Neuronal stem cell (in vitro differentiated cells): ENCODE results near the gene ACAP2.
A peak's percentile ranks its signal among the peaks of the same experiment; 100 is the strongest.

Experiments used
- DNase-seq: peaks from one replicate; pipeline ENCODE4 v3.0.0-alpha.2; 2013; ENCODE audit warnings: low spot score
- H2AFZ ChIP-seq: one replicate; pipeline ENCODE4 v1.6.1; 2013; ENCODE audit warnings: mild to moderate bottlenecking, low read length, inconsistent platforms
- H2AK5ac ChIP-seq: 2 replicates; pipeline ENCODE4 v1.6.1; 2013; ENCODE audit warnings: low read depth, mild to moderate bottlenecking, inconsistent platforms, low read length, moderate library complexity, mixed read lengths
- H2BK120ac ChIP-seq: 2 replicates; pipeline ENCODE4 v1.6.1; 2013; ENCODE audit warnings: low read depth, mild to moderate bottlenecking, inconsistent platforms, low read length, moderate library complexity, mixed read lengths
- H2BK12ac ChIP-seq: one replicate; pipeline ENCODE4 v1.6.1; 2013; ENCODE audit warnings: low read length, inconsistent platforms
- H2BK15ac ChIP-seq: 2 replicates; pipeline ENCODE4 v1.6.1; 2013; ENCODE audit warnings: mild to moderate bottlenecking, low read length, inconsistent platforms, mixed read lengths
- H2BK5ac ChIP-seq: one replicate; pipeline ENCODE4 v1.6.1; 2013; ENCODE audit warnings: inconsistent platforms, mild to moderate bottlenecking, low read length, moderate library complexity
- H3K14ac ChIP-seq: one replicate; pipeline ENCODE4 v1.6.1; 2013; ENCODE audit warnings: low read length, inconsistent platforms
- H3K18ac ChIP-seq: 2 replicates; pipeline ENCODE4 v1.6.1; 2013; ENCODE audit warnings: low read length, inconsistent platforms
- H3K23ac ChIP-seq: 2 replicates; pipeline ENCODE4 v1.6.1; 2013; ENCODE audit warnings: low read depth, mild to moderate bottlenecking, mixed read lengths, low read length, inconsistent platforms; ENCODE audit not compliant: poor library complexity
- H3K27ac ChIP-seq: replicated peaks from 3 replicates; pipeline ENCODE4 v1.5.1; 2013; ENCODE audit warnings: low read length, inconsistent platforms
- H3K27me3 ChIP-seq, 3 experiments: 2 replicates each; pipeline ENCODE4 v1.6.1; 2013; ENCODE audit warnings: low read length in 3 of 3, mild to moderate bottlenecking in 2 of 3, inconsistent platforms in 1 of 3, low read depth in 1 of 3, mixed read lengths in 1 of 3, moderate library complexity in 1 of 3; ENCODE audit not compliant: control insufficient read depth in 3 of 3, insufficient read depth in 3 of 3
- H3K36me3 ChIP-seq, 2 donors: replicated peaks in 1 of 2; 2 replicates each; pipeline ENCODE4 v1.6.1; 2013; ENCODE audit warnings: low read length in 2 of 2; ENCODE audit not compliant: control insufficient read depth in 2 of 2, insufficient read depth in 2 of 2
- H3K4ac ChIP-seq: 2 replicates; pipeline ENCODE4 v1.6.1; 2013; ENCODE audit warnings: inconsistent platforms, mild to moderate bottlenecking, low read length, moderate library complexity
- H3K4me1 ChIP-seq, 2 donors: 1 replicate in 1 of 2; 2 replicates in 1 of 2; pipeline ENCODE4 v1.6.1; 2013; ENCODE audit warnings: low read length in 2 of 2, low read depth in 1 of 2; ENCODE audit not compliant: control insufficient read depth in 2 of 2, insufficient read depth in 1 of 2
- H3K4me2 ChIP-seq: one replicate; pipeline ENCODE4 v1.6.1; 2013; ENCODE audit warnings: mild to moderate bottlenecking, low read length, inconsistent platforms; ENCODE audit not compliant: insufficient read depth, poor library complexity, severe bottlenecking
- H3K4me3 ChIP-seq, 2 donors: 2 replicates each; pipeline ENCODE4 v1.5.1; 2013; ENCODE audit warnings: low read length in 2 of 2, mild to moderate bottlenecking in 2 of 2, inconsistent platforms in 1 of 2, moderate library complexity in 1 of 2
- H3K79me1 ChIP-seq: one replicate; pipeline ENCODE4 v1.6.1; 2013; ENCODE audit warnings: low read depth, mild to moderate bottlenecking, inconsistent platforms, low read length, moderate library complexity
- H3K9ac ChIP-seq: one replicate; pipeline ENCODE4 v1.6.1; 2013; ENCODE audit warnings: mild to moderate bottlenecking, low read depth, low read length, inconsistent platforms; ENCODE audit not compliant: poor library complexity
- H3K9me3 ChIP-seq, 2 donors: replicated peaks in 1 of 2; 2 replicates each; pipeline versions ENCODE3 to v1.6.1; 2013; ENCODE audit warnings: low read length in 2 of 2, mild to moderate bottlenecking in 2 of 2, inconsistent platforms in 1 of 2, low read depth in 1 of 2, mixed read lengths in 1 of 2, moderate library complexity in 1 of 2; ENCODE audit not compliant: control insufficient read depth in 2 of 2, insufficient read depth in 1 of 2
- H4K8ac ChIP-seq: one replicate; pipeline ENCODE4 v1.6.1; 2013; ENCODE audit warnings: low read depth, mild to moderate bottlenecking, inconsistent platforms, low read length, moderate library complexity
- H4K91ac ChIP-seq: one replicate; pipeline ENCODE4 v1.6.1; 2013; ENCODE audit warnings: low read length, low read depth, mild to moderate bottlenecking, inconsistent platforms; ENCODE audit not compliant: poor library complexity
- WGBS, 2 donors: extraction: QIAGEN DNeasy Blood & Tissue Kit; methylation state at CpG; one replicate each; pipeline ENCODE4 v1.1.7; 2013; ENCODE audit warnings: missing lambda C conversion rate in 2 of 2, mixed read lengths in 1 of 2; ENCODE audit not compliant: insufficient read length in 2 of 2, insufficient replicate concordance in 1 of 2; ENCODE audit errors: extremely low coverage in 2 of 2; 5-methylcytosine and 5-hydroxymethylcytosine counted together

Gene ACAP2

DNA sequence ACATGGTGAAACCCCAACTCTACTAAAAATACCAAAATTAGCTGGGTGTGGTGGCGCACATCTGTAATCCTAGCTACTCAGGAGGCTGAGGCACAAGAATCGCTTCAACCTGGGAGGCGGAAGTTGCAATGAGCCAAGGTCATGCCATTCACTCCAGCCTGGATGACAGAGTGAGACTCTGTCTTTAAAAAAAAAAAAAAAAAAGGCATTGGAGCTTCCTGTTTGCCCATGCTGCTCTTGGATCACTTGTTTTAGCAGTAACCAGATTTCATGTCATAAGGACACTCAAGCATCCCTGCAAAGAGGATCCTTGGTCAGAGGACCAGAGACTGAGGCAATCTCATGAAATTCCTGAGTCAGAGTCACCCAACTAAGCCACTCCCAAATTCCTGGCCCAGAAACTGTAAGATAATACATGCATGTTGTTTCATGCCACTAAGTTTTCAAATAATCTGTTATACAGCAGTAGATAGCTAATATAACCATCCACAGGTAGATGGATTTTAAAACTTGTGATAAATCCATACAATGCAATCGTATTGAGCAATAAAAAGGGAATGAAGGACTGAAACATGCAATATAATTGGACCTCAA lies 89.8 kb downstream of the ACAP2 start:
- no peak overlapping the region for H3K18ac ChIP-seq
- no peaks in the 10 kb centered on the region for H3K9me3 ChIP-seq
- H3K4me3 ChIP-seq: no peak overlapping the region
- H3K27me3 ChIP-seq: no peaks in the 10 kb centered on the region
- H2AFZ ChIP-seq: no peak overlapping the region
- no peak overlapping the region for H3K14ac ChIP-seq
- no peak overlapping the region for H3K27ac ChIP-seq
- no peak overlapping the region for H3K4me2 ChIP-seq
- H3K4ac ChIP-seq: no peak overlapping the region
- no peak overlapping the region for H2BK15ac ChIP-seq
- H2BK12ac ChIP-seq: no peak overlapping the region
- H3K36me3 ChIP-seq: peaks cover 0 to 6% of the 10 kb centered on the region in 2 donors
- no peak overlapping the region for H2BK5ac ChIP-seq
- no peak overlapping the region for H2BK120ac ChIP-seq
- H4K8ac ChIP-seq: no peak overlapping the region
- no peak overlapping the region for H2AK5ac ChIP-seq
- H3K23ac ChIP-seq: no peak overlapping the region
- H3K4me1 ChIP-seq: peaks cover 6 to 13% of the 10 kb centered on the region in 2 donors
- H4K91ac ChIP-seq: no peak overlapping the region
- no peak for DNase-seq
- no peaks in the 10 kb centered on the region for H3K79me1 ChIP-seq
- H3K9ac ChIP-seq: no peak overlapping the region
- WGBS, 2 donors: no CpG with 5 or more reads among the region's 4 CpGs

GRCh38 chr3:195348426-195349115 lies 94.2 kb downstream of the ACAP2 start:
- WGBS, 2 donors: no CpG with 5 or more reads among the region's 5 CpGs
- H3K4ac ChIP-seq: no peak overlapping the region

GRCh38 chr3:195337747-195338146 lies 105.1 kb downstream of the ACAP2 start:
- Histone ChIP-seq H3K23ac (no peak overlapping the region), H2BK120ac (no peak overlapping the region), H3K4me2 (no peak overlapping the region), H2BK15ac (no peak overlapping the region), H2AFZ (no peak overlapping the region), H3K9ac (no peak overlapping the region), H2AK5ac (no peak overlapping the region), H3K27ac (no peak overlapping the region), H3K4me1 (no peaks in the 10 kb centered on the region), H3K79me1 (no peaks in the 10 kb centered on the region), H3K36me3 (peaks cover 2 to 29% of the 10 kb centered on the region in 2 donors), H3K18ac (no peak overlapping the region), H3K4me3 (no peak overlapping the region), H3K14ac (no peak overlapping the region), H2BK5ac (no peak overlapping the region), H3K4ac (no peak overlapping the region), H4K91ac (no peak overlapping the region), H3K9me3 (no peaks in the 10 kb centered on the region), H4K8ac (peak overlapping the region; percentile 82), H3K27me3 (no peaks in the 10 kb centered on the region), H2BK12ac (no peak overlapping the region)
- no peak for DNase-seq
- WGBS, 2 donors: no CpG with 5 or more reads among the region's 8 CpGs

More at GRCh38 chr3:195348426-195349115, 94.2 kb downstream of the ACAP2 start:
- Histone ChIP-seq H2BK5ac (no peak overlapping the region), H3K27ac (no peak overlapping the region), H3K23ac (no peak overlapping the region), H3K18ac (no peak overlapping the region), H3K9ac (no peak overlapping the region), H2BK15ac (no peak overlapping the region), H4K8ac (no peak overlapping the region), H3K4me1 (no peaks in the 10 kb centered on the region), H3K4me3 (no peak overlapping the region), H2BK12ac (no peak overlapping the region), H2AFZ (no peak overlapping the region), H4K91ac (no peak overlapping the region), H3K4me2 (no peak overlapping the region), H2BK120ac (no peak overlapping the region), H3K14ac (no peak overlapping the region), H3K27me3 (no peaks in the 10 kb centered on the region), H3K36me3 (peaks cover 0 to 5% of the 10 kb centered on the region in 2 donors), H2AK5ac (no peak overlapping the region), H3K9me3 (no peaks in the 10 kb centered on the region), H3K79me1 (no peaks in the 10 kb centered on the region)
- DNase-seq: no peak

- Histone ChIP-seq H3K4me3 (no peak overlapping the region), H3K27me3 (no peaks in the 10 kb centered on the region), H3K9ac (no peak overlapping the region), H4K91ac (no peak overlapping the region), H3K27ac (no peak overlapping the region), H2BK12ac (no peak overlapping the region), H3K36me3 (peaks cover 2 to 35% of the 10 kb centered on the region in 2 donors), H2BK5ac (no peak overlapping the region), H3K4me2 (no peak overlapping the region), H2AK5ac (no peak overlapping the region), H2BK15ac (no peak overlapping the region), H3K4me1 (no peaks in the 10 kb centered on the region), H3K79me1 (no peaks in the 10 kb centered on the region), H3K9me3 (no peaks in the 10 kb centered on the region), H3K23ac (no peak overlapping the region), H3K4ac (no peak overlapping the region), H4K8ac (no peak overlapping the region), H2AFZ (no peak overlapping the region), H3K18ac (no peak overlapping the region), H2BK120ac (no peak overlapping the region), H3K14ac (no peak overlapping the region)
- DNase-seq: no peak
- WGBS, 2 donors: no CpG with 5 or more reads among the region's 1 CpG
These were observed 107.9 kb downstream of the ACAP2 start for GRCh38 chr3:195334967-195335366.
